Epithelial cell of esophagus (primary cell): ENCODE measurements around the gene MLIP.

Experiments
- DNase-seq: peaks from one replicate; pipeline ENCODE4 v3.0.0; 2010; ENCODE audit warnings: low read depth
- H3K4me3 ChIP-seq: 2 replicates; pipeline ENCODE4 v1.5.1; 2011; ENCODE audit warnings: mild to moderate bottlenecking, low read length, control low read depth
- TF ChIP-seq, protein P1 (sequence below): IDR thresholded peaks from 2 replicates; pipeline ENCODE4 v1.5.1; 2011; ENCODE audit warnings: low read depth, mild to moderate bottlenecking, low read length, control low read depth, inconsistent platforms; ENCODE audit not compliant: insufficient read depth; ENCODE audit errors: missing control alignments

Gene MLIP

DNA sequence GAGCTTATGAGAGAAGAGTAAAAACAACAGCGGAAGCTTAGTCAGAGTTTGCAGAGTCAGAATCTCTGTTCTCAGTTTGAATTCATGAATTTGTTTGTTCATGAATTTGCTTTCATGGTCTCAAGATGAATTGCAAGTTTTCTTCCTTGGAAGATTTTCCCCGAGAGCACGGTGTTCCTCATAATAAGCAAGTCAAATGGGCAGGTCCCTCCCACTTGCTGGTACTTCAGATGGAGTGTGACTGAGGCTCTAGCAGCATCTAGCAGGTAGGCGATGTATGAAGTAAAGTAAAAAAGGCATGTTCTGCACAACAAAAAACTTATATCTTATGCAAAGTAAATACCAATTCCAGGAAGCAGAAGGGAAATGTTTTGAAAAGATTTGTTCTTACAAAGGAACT is 15.5 kb upstream of the MLIP start:
- TF ChIP-seq, protein P1, sequence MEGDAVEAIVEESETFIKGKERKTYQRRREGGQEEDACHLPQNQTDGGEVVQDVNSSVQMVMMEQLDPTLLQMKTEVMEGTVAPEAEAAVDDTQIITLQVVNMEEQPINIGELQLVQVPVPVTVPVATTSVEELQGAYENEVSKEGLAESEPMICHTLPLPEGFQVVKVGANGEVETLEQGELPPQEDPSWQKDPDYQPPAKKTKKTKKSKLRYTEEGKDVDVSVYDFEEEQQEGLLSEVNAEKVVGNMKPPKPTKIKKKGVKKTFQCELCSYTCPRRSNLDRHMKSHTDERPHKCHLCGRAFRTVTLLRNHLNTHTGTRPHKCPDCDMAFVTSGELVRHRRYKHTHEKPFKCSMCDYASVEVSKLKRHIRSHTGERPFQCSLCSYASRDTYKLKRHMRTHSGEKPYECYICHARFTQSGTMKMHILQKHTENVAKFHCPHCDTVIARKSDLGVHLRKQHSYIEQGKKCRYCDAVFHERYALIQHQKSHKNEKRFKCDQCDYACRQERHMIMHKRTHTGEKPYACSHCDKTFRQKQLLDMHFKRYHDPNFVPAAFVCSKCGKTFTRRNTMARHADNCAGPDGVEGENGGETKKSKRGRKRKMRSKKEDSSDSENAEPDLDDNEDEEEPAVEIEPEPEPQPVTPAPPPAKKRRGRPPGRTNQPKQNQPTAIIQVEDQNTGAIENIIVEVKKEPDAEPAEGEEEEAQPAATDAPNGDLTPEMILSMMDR: no peak
- H3K4me3 ChIP-seq: no peak overlapping the region
- no peak for DNase-seq

DNA sequence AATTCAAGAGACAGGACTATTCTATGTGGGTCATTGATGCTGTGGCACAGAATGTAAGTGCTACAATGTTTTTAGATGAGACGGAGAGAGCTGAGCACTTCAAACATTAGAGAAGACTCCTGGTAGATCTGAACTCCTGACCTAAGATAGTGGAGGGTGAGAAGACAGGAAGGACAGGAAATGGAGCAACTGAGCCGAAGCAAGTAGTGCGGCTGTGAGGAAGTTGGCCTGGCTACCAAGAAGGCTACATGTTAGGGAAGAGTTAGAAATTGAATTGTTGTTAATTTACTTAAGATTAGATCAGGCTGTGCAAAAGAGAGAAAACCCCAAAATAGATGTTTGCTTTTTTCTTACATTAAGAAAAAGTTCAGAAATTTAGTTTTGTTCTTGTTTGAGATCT is 14.4 kb upstream of the MLIP start:
- no peak for DNase-seq
- no peak overlapping the region for H3K4me3 ChIP-seq
- TF ChIP-seq, protein P1: no peak

DNA sequence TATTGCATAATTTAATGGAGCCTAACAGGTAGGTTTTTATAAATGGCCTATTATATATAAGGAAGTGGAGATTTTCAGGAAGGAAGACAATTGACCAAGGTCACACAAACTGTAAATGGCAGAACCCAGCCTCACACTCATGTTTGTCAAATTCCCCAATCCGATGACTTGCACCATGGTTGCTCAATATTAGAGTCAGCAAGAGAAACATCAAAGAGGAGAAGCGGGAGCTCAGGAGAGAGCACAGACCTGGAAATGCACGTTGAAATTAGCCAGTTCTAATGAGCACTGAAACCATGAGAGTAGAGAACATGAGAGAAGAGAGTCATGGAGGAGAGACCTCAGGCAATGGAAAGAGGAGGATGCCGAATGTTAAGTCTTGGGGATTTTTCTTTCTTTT is 13.5 kb upstream of the MLIP start:
- no peak for DNase-seq
- H3K4me3 ChIP-seq: no peak overlapping the region
- TF ChIP-seq, protein P1: no peak

DNA sequence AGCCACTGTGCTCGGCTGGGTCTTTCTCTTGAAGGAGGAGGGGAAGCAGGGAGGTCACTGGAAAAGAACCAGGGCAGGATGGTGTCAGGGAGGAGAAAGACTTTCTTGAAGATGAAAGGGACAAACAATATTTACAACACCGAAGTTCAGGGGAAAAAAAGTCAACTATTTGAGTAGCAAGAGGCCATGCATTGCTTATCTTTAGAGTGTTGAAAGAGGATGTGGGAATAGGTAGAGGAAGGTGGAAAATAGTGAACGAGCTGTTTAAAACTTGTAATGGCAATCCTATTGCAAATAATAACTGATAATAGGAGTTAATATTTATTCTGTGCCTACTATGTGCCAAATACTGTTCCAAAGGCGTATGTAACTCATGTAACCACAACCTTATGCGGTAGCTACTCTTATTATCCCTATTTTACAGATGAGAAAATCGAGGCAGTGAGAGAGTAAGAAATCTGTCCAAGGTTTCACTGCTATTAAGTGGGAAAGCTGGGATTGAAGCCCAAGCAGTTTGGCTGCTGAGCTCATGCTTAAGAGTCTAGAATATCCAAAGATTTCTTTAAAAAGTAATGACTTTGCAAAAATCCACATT is 12.7 kb upstream of the MLIP start:
- TF ChIP-seq, protein P1: no peak
- no peak overlapping the region for H3K4me3 ChIP-seq
- no peak for DNase-seq

DNA sequence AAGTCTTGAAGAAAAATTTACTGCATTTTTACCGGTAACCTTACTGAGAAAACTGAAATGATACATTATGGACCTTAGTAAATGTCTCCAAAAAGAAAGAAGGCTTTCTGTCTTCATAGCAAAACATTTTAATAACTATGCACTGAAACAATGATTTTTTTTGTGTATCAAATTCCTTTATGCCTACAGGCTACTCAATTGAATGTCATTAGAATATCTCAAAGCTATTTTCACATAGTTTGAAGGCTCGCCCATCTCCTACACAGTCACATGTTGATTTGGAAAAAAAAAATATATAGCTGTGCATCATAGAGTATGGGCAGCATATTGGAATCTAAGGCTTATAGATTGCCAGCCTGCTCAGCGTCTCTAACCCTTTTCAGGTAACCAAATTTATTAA is 12.0 kb upstream of the MLIP start:
- no peak for DNase-seq

DNA sequence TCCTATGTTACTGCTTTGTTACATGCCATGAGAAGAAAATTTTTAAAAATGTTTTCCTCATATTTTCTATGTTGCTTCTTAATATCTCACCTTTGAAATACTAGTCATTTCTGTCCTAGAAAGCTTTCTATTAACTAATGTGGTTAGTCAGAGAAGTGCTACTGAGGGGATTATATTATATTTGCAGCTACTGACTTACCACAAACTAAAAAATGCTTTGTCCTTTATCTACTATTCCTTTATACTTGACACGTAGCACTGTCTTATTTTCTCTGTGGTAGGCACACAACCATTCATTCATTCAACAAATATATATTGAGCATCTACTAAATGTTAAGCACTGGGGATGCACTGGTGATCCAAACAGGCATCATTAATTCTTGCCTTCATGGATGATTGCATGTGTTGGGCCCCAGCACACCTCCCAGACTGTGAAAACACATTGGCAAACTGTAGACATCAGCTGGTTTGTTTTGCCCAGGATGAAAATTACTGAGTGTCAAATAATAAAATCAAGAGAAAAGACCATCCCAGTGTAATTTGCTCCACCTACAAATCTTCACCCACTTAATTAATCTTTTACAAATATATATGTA is 10.7 kb upstream of the MLIP start:
- DNase-seq: no peak
- TF ChIP-seq, protein P1: no peak
- H3K4me3 ChIP-seq: no peak overlapping the region

More for the DNA sequence above, 12.0 kb upstream of the MLIP start:
- TF ChIP-seq, protein P1: no peak
- H3K4me3 ChIP-seq: no peak overlapping the region

DNA sequence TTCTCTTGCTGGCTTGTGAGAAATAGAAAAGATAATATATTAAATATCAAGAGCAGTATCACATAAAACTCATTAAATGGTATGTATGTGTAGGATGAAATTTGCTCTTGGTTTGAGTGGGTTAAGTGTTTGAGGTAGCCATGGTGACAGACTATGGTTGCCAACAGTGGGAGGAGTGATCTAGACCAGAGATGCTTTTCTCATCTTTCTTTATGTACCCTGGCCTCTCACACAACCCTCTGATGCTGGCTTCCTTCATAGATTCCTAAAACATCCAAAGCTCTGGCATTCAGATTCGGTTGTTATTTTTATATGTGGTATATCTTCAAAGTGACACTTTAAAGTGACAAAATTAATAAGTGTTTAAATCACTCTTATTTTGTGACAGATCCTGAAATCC is 9.0 kb upstream of the MLIP start:
- no peak for DNase-seq
- H3K4me3 ChIP-seq: no peak overlapping the region
- TF ChIP-seq, protein P1: no peak
